Measurements from ENCODE around the gene ARID1B.

Gene ARID1B

GRCh38 chr6:157161912-157162311 is 384.7 kb downstream of the ARID1B start:
- Histone ChIP-seq H3K4me2 (ENCODE audit: insufficient read depth, low read length, poor library complexity, severe bottlenecking) (no peak overlapping the region), H3K23ac (ENCODE audit: low read depth, low read length, poor library complexity) (no peak overlapping the region), H3K18ac (ENCODE audit: low read length) (no peak overlapping the region), H2BK120ac (ENCODE audit: low read depth, low read length) (no peak overlapping the region), H4K8ac (ENCODE audit: low read depth, low read length) (no peak overlapping the region), H3K14ac (ENCODE audit: low read length) (no peak overlapping the region), H3K79me1 (ENCODE audit: low read depth, low read length) (no peaks in the 10 kb centered on the region), H2BK15ac (ENCODE audit: low read length) (no peak overlapping the region), H3K4me3 (ENCODE audit: low read length in 2 of 2) (no peak overlapping the region), H2BK5ac (ENCODE audit: low read length) (no peak overlapping the region), H3K27me3 (ENCODE audit: control insufficient read depth in 3 of 3, insufficient read depth in 3 of 3, low read depth in 1 of 3, low read length in 3 of 3) (no peaks in the 10 kb centered on the region), H3K4me1 (ENCODE audit: control insufficient read depth in 2 of 2, insufficient read depth in 1 of 2, low read depth in 1 of 2, low read length in 2 of 2) (peaks cover 3 to 11% of the 10 kb centered on the region in 2 donors), H4K91ac (ENCODE audit: low read depth, low read length, poor library complexity) (no peak overlapping the region), H3K9ac (ENCODE audit: low read depth, low read length, poor library complexity) (no peak overlapping the region), H3K4ac (ENCODE audit: low read length) (no peak overlapping the region), H2AFZ (ENCODE audit: low read length) (no peak overlapping the region), H3K36me3 (replicated peaks in 1 of 2; ENCODE audit: control insufficient read depth in 2 of 2, insufficient read depth in 2 of 2, low read length in 2 of 2) (peaks cover under 1 to 32% of the 10 kb centered on the region in 2 donors), H2AK5ac (ENCODE audit: low read depth, low read length) (no peak overlapping the region), H3K27ac (replicated peaks; ENCODE audit: low read length) (no peak overlapping the region), H3K9me3 (replicated peaks in 1 of 2; ENCODE audit: control insufficient read depth in 2 of 2, insufficient read depth in 1 of 2, low read depth in 1 of 2, low read length in 2 of 2) (no peaks in the 10 kb centered on the region), H2BK12ac (ENCODE audit: low read length) (no peak overlapping the region)
- no peak for DNase-seq (ENCODE audit: low spot score)
- WGBS, 2 donors (ENCODE audit: extremely low coverage in 2 of 2, insufficient read length in 2 of 2, insufficient replicate concordance in 1 of 2) = no CpG with 5 or more reads among the region's 4 CpGs

- H3K14ac ChIP-seq (ENCODE audit: low read length) = no peak overlapping the region
- no peak overlapping the region for H2AK5ac ChIP-seq (ENCODE audit: low read depth, low read length)
- peaks cover 0 to 34% of the 10 kb centered on the region in 2 donors for H3K36me3 ChIP-seq (replicated peaks in 1 of 2; ENCODE audit: control insufficient read depth in 2 of 2, insufficient read depth in 2 of 2, low read length in 2 of 2)
- no peaks in the 10 kb centered on the region for H3K27me3 ChIP-seq (ENCODE audit: control insufficient read depth in 3 of 3, insufficient read depth in 3 of 3, low read depth in 1 of 3, low read length in 3 of 3)
- H2BK15ac ChIP-seq (ENCODE audit: low read length) = no peak overlapping the region
- H3K4me2 ChIP-seq (ENCODE audit: insufficient read depth, low read length, poor library complexity, severe bottlenecking) = no peak overlapping the region
- peak overlapping the region; percentile 72 for H3K27ac ChIP-seq (replicated peaks; ENCODE audit: low read length)
- H2BK120ac ChIP-seq (ENCODE audit: low read depth, low read length) = no peak overlapping the region
- H2BK5ac ChIP-seq (ENCODE audit: low read length) = no peak overlapping the region
- H3K9ac ChIP-seq (ENCODE audit: low read depth, low read length, poor library complexity) = no peak overlapping the region
- peak overlapping the region; percentile 16 for H4K91ac ChIP-seq (ENCODE audit: low read depth, low read length, poor library complexity)
- no peak overlapping the region for H2AFZ ChIP-seq (ENCODE audit: low read length)
- H3K79me1 ChIP-seq (ENCODE audit: low read depth, low read length) = no peaks in the 10 kb centered on the region
- DNase-seq (ENCODE audit: low spot score) = no peak
- peak overlapping the region; percentile 93 for H3K18ac ChIP-seq (ENCODE audit: low read length)
- no peak overlapping the region for H3K4me3 ChIP-seq (ENCODE audit: low read length in 2 of 2)
- no CpG with 5 or more reads among the region's 17 CpGs for WGBS, 2 donors (ENCODE audit: extremely low coverage in 2 of 2, insufficient read length in 2 of 2, insufficient replicate concordance in 1 of 2)
- no peak overlapping the region for H3K4ac ChIP-seq (ENCODE audit: low read length)
- no peak overlapping the region for H3K23ac ChIP-seq (ENCODE audit: low read depth, low read length, poor library complexity)
- no peaks in the 10 kb centered on the region for H3K9me3 ChIP-seq (replicated peaks in 1 of 2; ENCODE audit: control insufficient read depth in 2 of 2, insufficient read depth in 1 of 2, low read depth in 1 of 2, low read length in 2 of 2)
- peaks cover 3 to 11% of the 10 kb centered on the region in 2 donors for H3K4me1 ChIP-seq (ENCODE audit: control insufficient read depth in 2 of 2, insufficient read depth in 1 of 2, low read depth in 1 of 2, low read length in 2 of 2)
- no peak overlapping the region for H4K8ac ChIP-seq (ENCODE audit: low read depth, low read length)
- no peak overlapping the region for H2BK12ac ChIP-seq (ENCODE audit: low read length)
These were observed 385.7 kb downstream of the ARID1B start for GRCh38 chr6:157162766-157163433.

GRCh38 chr6:157163434-157164159 is 386.4 kb downstream of the ARID1B start:
- Histone ChIP-seq H2BK5ac (ENCODE audit: low read length) (no peak overlapping the region), H3K9ac (ENCODE audit: low read depth, low read length, poor library complexity) (no peak overlapping the region), H3K79me1 (ENCODE audit: low read depth, low read length) (no peaks in the 10 kb centered on the region), H3K4me3 (ENCODE audit: low read length in 2 of 2) (no peak overlapping the region), H2BK15ac (ENCODE audit: low read length) (no peak overlapping the region), H3K18ac (ENCODE audit: low read length) (peak overlapping the region; percentile 93), H3K27me3 (ENCODE audit: control insufficient read depth in 3 of 3, insufficient read depth in 3 of 3, low read depth in 1 of 3, low read length in 3 of 3) (no peaks in the 10 kb centered on the region), H2AFZ (ENCODE audit: low read length) (no peak overlapping the region), H3K27ac (replicated peaks; ENCODE audit: low read length) (peak overlapping the region; percentile 72), H3K9me3 (replicated peaks in 1 of 2; ENCODE audit: control insufficient read depth in 2 of 2, insufficient read depth in 1 of 2, low read depth in 1 of 2, low read length in 2 of 2) (no peaks in the 10 kb centered on the region), H3K4me2 (ENCODE audit: insufficient read depth, low read length, poor library complexity, severe bottlenecking) (no peak overlapping the region), H3K4ac (ENCODE audit: low read length) (no peak overlapping the region), H2AK5ac (ENCODE audit: low read depth, low read length) (peak overlapping the region; percentile 8), H3K4me1 (ENCODE audit: control insufficient read depth in 2 of 2, insufficient read depth in 1 of 2, low read depth in 1 of 2, low read length in 2 of 2) (peaks cover 3 to 11% of the 10 kb centered on the region in 2 donors), H3K23ac (ENCODE audit: low read depth, low read length, poor library complexity) (no peak overlapping the region), H2BK120ac (ENCODE audit: low read depth, low read length) (no peak overlapping the region), H3K14ac (ENCODE audit: low read length) (no peak overlapping the region), H3K36me3 (replicated peaks in 1 of 2; ENCODE audit: control insufficient read depth in 2 of 2, insufficient read depth in 2 of 2, low read length in 2 of 2) (peaks cover 0 to 38% of the 10 kb centered on the region in 2 donors), H2BK12ac (ENCODE audit: low read length) (no peak overlapping the region), H4K8ac (ENCODE audit: low read depth, low read length) (no peak overlapping the region), H4K91ac (ENCODE audit: low read depth, low read length, poor library complexity) (peak overlapping the region; percentile 16)
- DNase-seq (ENCODE audit: low spot score) = no peak
- WGBS, 2 donors (ENCODE audit: extremely low coverage in 2 of 2, insufficient read length in 2 of 2, insufficient replicate concordance in 1 of 2) = no CpG with 5 or more reads among the region's 4 CpGs

- no peak overlapping the region for H2AK5ac ChIP-seq (ENCODE audit: low read depth, low read length)
- H2BK120ac ChIP-seq (ENCODE audit: low read depth, low read length) = no peak overlapping the region
- no peak overlapping the region for H2BK12ac ChIP-seq (ENCODE audit: low read length)
- H4K8ac ChIP-seq (ENCODE audit: low read depth, low read length) = no peak overlapping the region
- no peak overlapping the region for H2BK15ac ChIP-seq (ENCODE audit: low read length)
- peaks cover 2 to 51% of the 10 kb centered on the region in 2 donors for H3K36me3 ChIP-seq (replicated peaks in 1 of 2; ENCODE audit: control insufficient read depth in 2 of 2, insufficient read depth in 2 of 2, low read length in 2 of 2)
- H3K4me3 ChIP-seq (ENCODE audit: low read length in 2 of 2) = no peak overlapping the region
- no peak overlapping the region for H4K91ac ChIP-seq (ENCODE audit: low read depth, low read length, poor library complexity)
- no peak overlapping the region for H3K14ac ChIP-seq (ENCODE audit: low read length)
- WGBS, 2 donors (ENCODE audit: extremely low coverage in 2 of 2, insufficient read length in 2 of 2, insufficient replicate concordance in 1 of 2) = no CpG with 5 or more reads among the region's 1 CpG
- no peak overlapping the region for H2AFZ ChIP-seq (ENCODE audit: low read length)
- no peak overlapping the region for H3K4me2 ChIP-seq (ENCODE audit: insufficient read depth, low read length, poor library complexity, severe bottlenecking)
- DNase-seq (ENCODE audit: low spot score) = no peak
- H3K27me3 ChIP-seq (ENCODE audit: control insufficient read depth in 3 of 3, insufficient read depth in 3 of 3, low read depth in 1 of 3, low read length in 3 of 3) = no peaks in the 10 kb centered on the region
- no peaks in the 10 kb centered on the region for H3K79me1 ChIP-seq (ENCODE audit: low read depth, low read length)
- no peak overlapping the region for H3K27ac ChIP-seq (replicated peaks; ENCODE audit: low read length)
- H3K9me3 ChIP-seq (replicated peaks in 1 of 2; ENCODE audit: control insufficient read depth in 2 of 2, insufficient read depth in 1 of 2, low read depth in 1 of 2, low read length in 2 of 2) = no peaks in the 10 kb centered on the region
- peaks cover 3 to 9% of the 10 kb centered on the region in 2 donors for H3K4me1 ChIP-seq (ENCODE audit: control insufficient read depth in 2 of 2, insufficient read depth in 1 of 2, low read depth in 1 of 2, low read length in 2 of 2)
- no peak overlapping the region for H3K23ac ChIP-seq (ENCODE audit: low read depth, low read length, poor library complexity)
- no peak overlapping the region for H2BK5ac ChIP-seq (ENCODE audit: low read length)
- H3K9ac ChIP-seq (ENCODE audit: low read depth, low read length, poor library complexity) = no peak overlapping the region
- H3K18ac ChIP-seq (ENCODE audit: low read length) = no peak overlapping the region
- H3K4ac ChIP-seq (ENCODE audit: low read length) = no peak overlapping the region
These were observed 387.8 kb downstream of the ARID1B start for GRCh38 chr6:157164972-157165371.
